Measurements from ENCODE around the gene SELPLG.

DNA sequence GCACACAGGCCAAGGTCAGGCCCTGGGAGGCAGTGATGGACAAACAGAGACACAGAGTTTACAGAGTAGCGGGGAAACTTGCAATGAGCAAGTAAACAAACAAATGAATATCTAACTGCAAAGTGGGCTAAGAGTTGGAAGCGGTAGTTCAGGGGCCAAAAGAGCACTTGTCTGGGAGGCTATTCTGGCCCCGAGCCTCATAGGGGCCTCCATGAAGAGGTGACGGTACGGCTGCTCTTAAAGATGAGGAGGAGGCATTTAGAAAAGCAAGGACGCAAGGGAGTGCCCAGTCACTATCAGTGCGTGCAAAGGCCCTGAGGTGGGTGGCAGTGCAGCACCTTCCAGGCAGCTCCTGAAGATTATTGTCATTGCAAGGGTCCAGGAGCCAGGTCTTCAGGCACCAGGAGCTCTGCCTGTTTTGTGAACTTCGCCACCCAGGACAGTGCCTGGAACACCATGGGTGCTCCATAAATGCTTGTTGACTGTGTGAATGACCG is 31.4 kb downstream of the SELPLG start:
- TF ChIP-seq POLR2AphosphoS5 (IDR thresholded peaks at IDR 0.05), result no peak
- no peak for TF ChIP-seq MXI1 (conservative IDR thresholded peaks at IDR 0.05; ENCODE audit: poor library complexity, severe bottlenecking)
- TF ChIP-seq CTCF (IDR thresholded peaks at IDR 0.05; ENCODE audit: poor library complexity, severe bottlenecking), result no peak
